Hematopoietic multipotent progenitor cell treated with erythropoietin and hydrocortisone succinate and interleukin-3 and kit ligand, for 8 days (in vitro differentiated cells): ENCODE results near the gene HOXA3.
A peak's percentile ranks its signal among the peaks of the same experiment; 100 is the strongest.

Experiments
- DNase-seq: peaks from one replicate; pipeline ENCODE4 v3.0.0-alpha.2; 2015

HOXA3 gene

GRCh38 chr7:27177795-27178320 lies 25.5 kb upstream of the HOXA3 start:
- no peak for DNase-seq

GRCh38 chr7:27176962-27177794 lies 24.8 kb upstream of the HOXA3 start:
- no peak for DNase-seq

- DNase-seq: no peak
Observed at GRCh38 chr7:27176524-27176845, 24.1 kb upstream of the HOXA3 start.

- DNase-seq: no peak
Observed at GRCh38 chr7:27175626-27176523, 23.5 kb upstream of the HOXA3 start.

GRCh38 chr7:27174874-27175625 lies 22.7 kb upstream of the HOXA3 start:
- DNase-seq: no peak

GRCh38 chr7:27173956-27174873 lies 21.8 kb upstream of the HOXA3 start, which contains the start of gene HOXA10:
TSS of gene HOXA10 (minus strand) at chr7:27174320. CDS start at chr7:27174306, 14 bp downstream.
- no peak for DNase-seq

GRCh38 chr7:27173511-27173955 lies 21.1 kb upstream of the HOXA3 start:
- DNase-seq: no peak

GRCh38 chr7:27172823-27173510 lies 20.6 kb upstream of the HOXA3 start:
- no peak for DNase-seq

- DNase-seq: no peak
Observed at GRCh38 chr7:27172315-27172774, 20.0 kb upstream of the HOXA3 start.

GRCh38 chr7:27171637-27172314 lies 19.4 kb upstream of the HOXA3 start:
- no peak for DNase-seq

GRCh38 chr7:27171325-27171636 lies 18.9 kb upstream of the HOXA3 start:
- no peak for DNase-seq

GRCh38 chr7:27170426-27171324 lies 18.3 kb upstream of the HOXA3 start:
- no peak for DNase-seq

- no peak for DNase-seq
Observed at GRCh38 chr7:27169658-27170425, 17.5 kb upstream of the HOXA3 start.

GRCh38 chr7:27168265-27168947 lies 16.0 kb upstream of the HOXA3 start:
- DNase-seq: peak; percentile 79

- no peak for DNase-seq
Observed at GRCh38 chr7:27167916-27168264, 15.5 kb upstream of the HOXA3 start.

GRCh38 chr7:27166531-27167505 lies 14.4 kb upstream of the HOXA3 start:
- DNase-seq: no peak

- no peak for DNase-seq
Observed at GRCh38 chr7:27165996-27166530, 13.7 kb upstream of the HOXA3 start.
